ENCODE measurements around the gene KDM6A.
"Not testable (repeated sequence)": the region's sequence is repeated elsewhere in the genome, so short reads cannot be mapped to it uniquely, and the experiment has no call there.

Gene KDM6A

GRCh38 chrX:44889824-44890223, 16.8 kb downstream of the KDM6A start:
- DNase-seq: no peak

GRCh38 chrX:44890247-44890646, 17.3 kb downstream of the KDM6A start:
- no peak for DNase-seq

- DNase-seq: not testable (repeated sequence)
These were observed 17.7 kb downstream of the KDM6A start for GRCh38 chrX:44890687-44891086.

GRCh38 chrX:44891642-44892041, 18.7 kb downstream of the KDM6A start:
- DNase-seq: no peak

- DNase-seq: no peak
These were observed 23.8 kb downstream of the KDM6A start for GRCh38 chrX:44896876-44897186.

GRCh38 chrX:44897539-44897938, 24.6 kb downstream of the KDM6A start:
- DNase-seq: no peak

GRCh38 chrX:44898411-44899221, 25.6 kb downstream of the KDM6A start:
- DNase-seq: no peak

- no peak for DNase-seq
These were observed 27.0 kb downstream of the KDM6A start for GRCh38 chrX:44899946-44900345.

GRCh38 chrX:44903107-44903506, 30.1 kb downstream of the KDM6A start:
- no peak for DNase-seq

- DNase-seq: no peak
These were observed 31.0 kb downstream of the KDM6A start for GRCh38 chrX:44903830-44904530.

GRCh38 chrX:44904542-44905115, 31.6 kb downstream of the KDM6A start:
- peak in 1 of 51 donors; percentile 9 for DNase-seq

GRCh38 chrX:44906041-44906440, 33.1 kb downstream of the KDM6A start:
- DNase-seq: no peak

- no peak for DNase-seq
These were observed 33.6 kb downstream of the KDM6A start for GRCh38 chrX:44906542-44906941.

- DNase-seq: no peak
These were observed 35.2 kb downstream of the KDM6A start for GRCh38 chrX:44908153-44908552.

GRCh38 chrX:44908827-44909226, 35.8 kb downstream of the KDM6A start:
- DNase-seq: no peak

- DNase-seq: not testable (repeated sequence)
These were observed 37.5 kb downstream of the KDM6A start for GRCh38 chrX:44910508-44910907.

GRCh38 chrX:44911074-44911600, 38.1 kb downstream of the KDM6A start:
- not testable (repeated sequence) for DNase-seq

- DNase-seq: no peak
These were observed 40.9 kb downstream of the KDM6A start for GRCh38 chrX:44913656-44914531.

- no peak for DNase-seq
These were observed 41.7 kb downstream of the KDM6A start for GRCh38 chrX:44914532-44915198.

GRCh38 chrX:44915361-44915868, 42.4 kb downstream of the KDM6A start:
- DNase-seq: no peak

GRCh38 chrX:44918722-44919121, 45.7 kb downstream of the KDM6A start:
- no peak for DNase-seq

Measured in hypothalamus (tissue), 51 donors.